DND-41 (cell line): ENCODE results near the gene GRAMD4.
"Not testable (repeated sequence)": the region's sequence is repeated elsewhere in the genome, so short reads cannot be mapped to it uniquely, and the experiment has no call there.

Experiments
- ATAC-seq: fragments of 200-7000 bp; cut with Tn5 transposase; 3 replicates; pipeline ENCODE4 v1.9.1; 2021; ENCODE audit warnings: low read depth; ENCODE audit not compliant: insufficient read depth
- DNase-seq: peaks from one replicate; pipeline ENCODE4 v3.0.0-alpha.2; 2020
- H2AFZ ChIP-seq: 2 replicates; pipeline ENCODE4 v1.6.0; 2012; ENCODE audit warnings: low read depth, low read length
- H3K27ac ChIP-seq: 2 replicates; pipeline ENCODE4 v1.5.1; 2012; ENCODE audit warnings: low read length, inconsistent platforms
- H3K27me3 ChIP-seq: fragments of 200-600 bp; sonication (generic); 2 replicates; pipeline ENCODE4 v1.6.0; 2012; ENCODE audit warnings: low read length, mild to moderate bottlenecking, inconsistent platforms; ENCODE audit not compliant: insufficient read depth, poor library complexity
- H3K36me3 ChIP-seq: 2 replicates; pipeline ENCODE4 v1.5.1; 2012; ENCODE audit warnings: low read length, inconsistent platforms; ENCODE audit not compliant: insufficient read depth
- H3K4me1 ChIP-seq: 2 replicates; pipeline ENCODE4 v1.5.1; 2012; ENCODE audit warnings: mild to moderate bottlenecking, low read length; ENCODE audit not compliant: insufficient read depth
- H3K4me2 ChIP-seq: 2 replicates; pipeline ENCODE4 v1.6.0; 2012; ENCODE audit warnings: mild to moderate bottlenecking, moderate library complexity, low read length, inconsistent platforms; ENCODE audit not compliant: insufficient read depth
- H3K4me3 ChIP-seq, 2 experiments: fragments of 200-600 bp in 1 of 2; shearing (Covaris generic) in 1 of 2; 2 replicates each; pipeline ENCODE4 v1.5.1; 2012 to 2016; ENCODE audit warnings: inconsistent platforms in 2 of 2, low read length in 2 of 2, mild to moderate bottlenecking in 2 of 2, low read depth in 1 of 2, moderate library complexity in 1 of 2
- H3K79me2 ChIP-seq: 2 replicates; pipeline ENCODE4 v1.6.0; 2012; ENCODE audit warnings: low read length, inconsistent platforms; ENCODE audit not compliant: insufficient read depth
- H3K9ac ChIP-seq: 2 replicates; pipeline ENCODE4 v1.6.0; 2012; ENCODE audit warnings: low read depth, mild to moderate bottlenecking, inconsistent platforms, low read length, moderate library complexity
- H3K9me3 ChIP-seq: 2 replicates; pipeline ENCODE4 v1.5.1; 2012; ENCODE audit warnings: low read length, moderate library complexity, mild to moderate bottlenecking, inconsistent platforms; ENCODE audit not compliant: insufficient read depth, severe bottlenecking
- H4K20me1 ChIP-seq: 2 replicates; pipeline ENCODE4 v1.6.0; 2012; ENCODE audit warnings: low read length; ENCODE audit not compliant: insufficient read depth
- EZH2 ChIP-seq: IDR thresholded peaks from 3 replicates; pipeline ENCODE4 v1.6.1; 2012; ENCODE audit warnings: borderline replicate concordance, low read depth, mild to moderate bottlenecking, moderate library complexity, low read length, inconsistent platforms; ENCODE audit not compliant: severe bottlenecking
- TF ChIP-seq, protein P1 (sequence below): IDR thresholded peaks from 2 replicates; pipeline ENCODE4 v1.5.1; 2012; ENCODE audit warnings: borderline replicate concordance, low read length, moderate library complexity, mild to moderate bottlenecking; ENCODE audit not compliant: poor library complexity, severe bottlenecking; ENCODE audit errors: extremely low read depth

The GRAMD4 gene

GRCh38 chr22:46618667-46619066 lies 1.5 kb upstream of the GRAMD4 start:
- H3K4me3 ChIP-seq = peak overlapping the region in 1 of 2 experiments; percentile 51; a peak in 2 of 4 replicates
- peaks cover 81% of the 10 kb centered on the region for H3K4me1 ChIP-seq
- no peak overlapping the region for H2AFZ ChIP-seq
- DNase-seq (no peak), ATAC-seq (no peak)
- H3K4me2 ChIP-seq = peak overlapping the region; percentile 62
- TF ChIP-seq, protein P1, sequence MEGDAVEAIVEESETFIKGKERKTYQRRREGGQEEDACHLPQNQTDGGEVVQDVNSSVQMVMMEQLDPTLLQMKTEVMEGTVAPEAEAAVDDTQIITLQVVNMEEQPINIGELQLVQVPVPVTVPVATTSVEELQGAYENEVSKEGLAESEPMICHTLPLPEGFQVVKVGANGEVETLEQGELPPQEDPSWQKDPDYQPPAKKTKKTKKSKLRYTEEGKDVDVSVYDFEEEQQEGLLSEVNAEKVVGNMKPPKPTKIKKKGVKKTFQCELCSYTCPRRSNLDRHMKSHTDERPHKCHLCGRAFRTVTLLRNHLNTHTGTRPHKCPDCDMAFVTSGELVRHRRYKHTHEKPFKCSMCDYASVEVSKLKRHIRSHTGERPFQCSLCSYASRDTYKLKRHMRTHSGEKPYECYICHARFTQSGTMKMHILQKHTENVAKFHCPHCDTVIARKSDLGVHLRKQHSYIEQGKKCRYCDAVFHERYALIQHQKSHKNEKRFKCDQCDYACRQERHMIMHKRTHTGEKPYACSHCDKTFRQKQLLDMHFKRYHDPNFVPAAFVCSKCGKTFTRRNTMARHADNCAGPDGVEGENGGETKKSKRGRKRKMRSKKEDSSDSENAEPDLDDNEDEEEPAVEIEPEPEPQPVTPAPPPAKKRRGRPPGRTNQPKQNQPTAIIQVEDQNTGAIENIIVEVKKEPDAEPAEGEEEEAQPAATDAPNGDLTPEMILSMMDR = no peak
- TF ChIP-seq EZH2 = no peak
- H3K9me3 ChIP-seq = no peaks in the 10 kb centered on the region
- H4K20me1 ChIP-seq = peaks cover 28% of the 10 kb centered on the region
- H3K36me3 ChIP-seq = peaks cover 38% of the 10 kb centered on the region
- H3K79me2 ChIP-seq = peaks cover 89% of the 10 kb centered on the region
- no peaks in the 10 kb centered on the region for H3K27me3 ChIP-seq
- H3K9ac ChIP-seq = peak overlapping the region; percentile 68
- H3K27ac ChIP-seq = peak overlapping the region; percentile 98

- H4K20me1 ChIP-seq = peaks cover 31% of the 10 kb centered on the region
- peak overlapping the region; percentile 98 for H3K27ac ChIP-seq
- H3K36me3 ChIP-seq = peaks cover 38% of the 10 kb centered on the region
- DNase-seq (peak; percentile 91), ATAC-seq (peak; percentile 81)
- H3K9me3 ChIP-seq = no peaks in the 10 kb centered on the region
- peaks cover 80% of the 10 kb centered on the region for H3K4me1 ChIP-seq
- H3K79me2 ChIP-seq = peaks cover 90% of the 10 kb centered on the region
- H3K4me2 ChIP-seq = peak overlapping the region; percentile 62
- no peak for TF ChIP-seq EZH2
- TF ChIP-seq, protein P1 = no peak
- no peak overlapping the region for H2AFZ ChIP-seq
- peak overlapping the region in 1 of 2 experiments; percentile 51; a peak in 2 of 4 replicates for H3K4me3 ChIP-seq
- no peaks in the 10 kb centered on the region for H3K27me3 ChIP-seq
- H3K9ac ChIP-seq = peak overlapping the region; percentile 68
Measured at GRCh38 chr22:46619240-46619829, 851 bp upstream of the GRAMD4 start.

DNA sequence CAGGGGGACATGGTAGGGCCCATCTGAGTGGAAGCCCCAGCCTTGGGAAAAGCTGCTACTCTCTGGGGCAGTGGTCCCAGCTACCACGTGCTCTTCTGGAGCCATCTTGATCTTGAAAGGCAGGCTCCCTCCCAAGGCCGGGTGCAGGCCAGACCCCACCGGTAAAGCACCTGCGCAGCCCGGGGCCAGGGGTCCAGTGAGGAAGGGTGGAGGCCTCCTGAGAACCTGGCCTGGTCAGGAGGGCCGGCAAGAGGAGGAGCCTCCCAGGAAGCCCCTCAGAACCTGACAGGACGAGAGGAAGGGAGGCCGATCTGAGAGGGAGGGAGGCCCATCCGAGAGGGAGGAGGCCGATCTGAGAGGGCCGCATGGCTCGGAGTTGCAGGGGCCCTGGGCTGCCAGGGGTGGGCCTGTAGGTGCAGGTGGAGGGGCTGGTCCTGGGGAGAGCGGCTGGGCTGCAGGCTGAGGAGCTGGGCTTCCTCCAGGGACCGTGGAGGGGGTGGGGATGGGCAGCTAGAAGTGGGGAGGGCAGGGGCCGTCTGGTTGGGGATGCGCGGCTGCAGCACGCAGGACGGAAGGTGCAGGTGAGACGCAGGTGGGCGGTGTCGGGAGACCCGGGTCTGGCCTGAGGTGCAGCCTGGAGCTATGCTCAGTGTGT lies 529 bp downstream of the GRAMD4 start:
- peaks cover 43% of the 10 kb centered on the region for H4K20me1 ChIP-seq

DNA sequence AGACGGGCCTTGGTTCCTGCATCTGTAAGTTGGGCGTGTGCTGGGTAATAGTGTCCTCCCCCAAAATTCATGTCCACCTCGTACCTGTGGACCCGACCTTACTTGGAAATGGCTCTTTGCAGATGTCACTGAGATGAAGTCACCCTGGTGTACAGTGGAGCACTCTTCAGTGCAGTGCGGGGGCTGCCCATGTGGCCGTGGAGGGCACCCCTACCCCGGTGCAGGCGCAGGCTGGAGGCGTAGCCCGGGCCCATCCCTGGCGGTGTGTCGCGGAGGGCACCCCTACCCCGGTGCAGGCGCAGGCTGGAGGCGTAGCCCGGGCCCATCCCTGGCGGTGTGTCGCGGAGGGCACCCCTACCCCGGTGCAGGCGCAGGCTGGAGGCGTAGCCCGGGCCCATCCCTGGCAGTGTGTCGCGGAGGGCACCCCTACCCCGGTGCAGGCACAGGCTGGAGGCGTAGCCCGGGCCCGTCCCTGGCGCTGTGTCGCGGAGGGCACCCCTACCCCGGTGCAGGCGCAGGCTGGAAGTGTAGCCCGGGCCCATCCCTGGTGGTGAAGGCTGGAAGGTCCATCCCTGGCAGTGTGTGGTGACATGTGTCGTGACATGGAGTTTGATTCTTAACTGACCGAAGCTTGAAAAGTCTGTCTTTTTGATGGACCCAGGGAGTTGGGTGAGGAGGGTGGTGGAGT lies 1.2 kb downstream of the GRAMD4 start:
- H3K27me3 ChIP-seq, H2AFZ ChIP-seq, ATAC-seq, H3K4me3 ChIP-seq, H3K4me2 ChIP-seq, DNase-seq, H3K9me3 ChIP-seq: not testable (repeated sequence)
- 0 out of 2 replicates have a peak overlapping the region, but pooled peaks have one; percentile 30 for H3K9ac ChIP-seq
- H3K36me3 ChIP-seq = peaks cover 57% of the 10 kb centered on the region
- peaks cover 50% of the 10 kb centered on the region for H4K20me1 ChIP-seq
- H3K27ac ChIP-seq = peak overlapping the region; percentile 98
- peaks cover 65% of the 10 kb centered on the region for H3K4me1 ChIP-seq
- peaks cover 95% of the 10 kb centered on the region for H3K79me2 ChIP-seq

More for the DNA sequence above, 529 bp downstream of the GRAMD4 start:
- Histone ChIP-seq H3K27ac (peak overlapping the region; percentile 98), H3K9ac (peak overlapping the region; percentile 30), H3K27me3 (no peaks in the 10 kb centered on the region), H3K4me1 (peaks cover 69% of the 10 kb centered on the region), H2AFZ (no peak overlapping the region), H3K9me3 (no peaks in the 10 kb centered on the region), H3K4me3 (no peak overlapping the region), H3K4me2 (no peak overlapping the region; the same call in 1 of the 2 replicates), H3K36me3 (peaks cover 50% of the 10 kb centered on the region), H3K79me2 (peaks cover 93% of the 10 kb centered on the region)
- DNase-seq (no peak), ATAC-seq (no peak)
- no peak for TF ChIP-seq EZH2
- TF ChIP-seq, protein P1 = no peak
